H1 (cell line): ENCODE measurements around the gene PTGDR2. TPM values are rescaled to one million over a fixed set of nuclear protein-coding genes. Genes with fewer than 3 reads are reported as not detected.

Experiments
- CTCF ChIA-PET: fragments of 300-600 bp; sonication (Branson Sonifier 250); formaldehyde crosslinking; loops from one replicate; lab custom pipeline; 2021; ENCODE audit not compliant: partially characterized antibody; lab: Charles Lee
- POLR2A ChIA-PET: fragments of 300-600 bp; sonication (Branson Sonifier 250); formaldehyde crosslinking; loops from one replicate; lab custom pipeline; 2021; ENCODE audit warnings: inconsistent platforms; ENCODE audit not compliant: partially characterized antibody; lab: Charles Lee
- DNase-seq, 2 experiments: peaks; one replicate each; pipeline versions ENCODE4 v3.0.0 to v3.0.0-alpha.2; 2010 to 2022; ENCODE audit warnings: low spot score in 2 of 2, low read depth in 1 of 2, mixed read lengths in 1 of 2
- FAIRE-seq: peaks from 2 replicates; lab custom pipeline; 2011; peaks lifted over from hg19 to GRCh38; lab: Jason Lieb, UNC
- H2AFZ ChIP-seq: 2 replicates; pipeline ENCODE4 v1.8.1; 2012; ENCODE audit warnings: low read length, inconsistent platforms
- H2AK5ac ChIP-seq: 2 replicates; pipeline ENCODE4 v1.6.1; 2013; ENCODE audit warnings: low read depth, low read length
- H2BK120ac ChIP-seq: replicated peaks from 2 replicates; pipeline ENCODE3; 2013; ENCODE audit warnings: low read depth, low read length, inconsistent platforms
- H2BK12ac ChIP-seq: 2 replicates; pipeline ENCODE4 v1.6.1; 2013; ENCODE audit warnings: low read depth, low read length
- H2BK15ac ChIP-seq: 2 replicates; pipeline ENCODE4 v1.6.1; 2013; ENCODE audit warnings: low read length
- H2BK20ac ChIP-seq: 2 replicates; pipeline ENCODE4 v1.6.1; 2013; ENCODE audit warnings: low read length
- H2BK5ac ChIP-seq: 2 replicates; pipeline ENCODE4 v1.6.1; 2013; ENCODE audit warnings: low read depth, low read length
- H3K14ac ChIP-seq: 2 replicates; pipeline ENCODE4 v1.6.1; 2013; ENCODE audit warnings: inconsistent platforms; ENCODE audit not compliant: insufficient read length
- H3K18ac ChIP-seq: 2 replicates; pipeline ENCODE4 v1.6.1; 2013; ENCODE audit warnings: low read length; ENCODE audit errors: extremely low read depth
- H3K23ac ChIP-seq: 2 replicates; pipeline ENCODE4 v1.6.1; 2013; ENCODE audit warnings: inconsistent platforms; ENCODE audit not compliant: insufficient read length
- H3K23me2 ChIP-seq: 2 replicates; pipeline ENCODE4 v1.6.1; 2013; ENCODE audit warnings: low read depth, low read length
- H3K27ac ChIP-seq: 2 replicates; pipeline ENCODE4 v1.6.1; 2011; ENCODE audit warnings: low read depth, low read length, inconsistent platforms
- H3K27me3 ChIP-seq, 4 experiments: replicated peaks in 1 of 4; 1 replicate in 1 of 4; 2 replicates in 3 of 4; pipeline versions ENCODE4 v1.6.1 to v1.8.1; 2011 to 2013; ENCODE audit warnings: low read length in 3 of 4, mild to moderate bottlenecking in 3 of 4, inconsistent platforms in 2 of 4, mixed read lengths in 2 of 4, moderate library complexity in 1 of 4; ENCODE audit not compliant: control insufficient read depth in 3 of 4, insufficient read depth in 3 of 4; ENCODE audit errors: extremely low read depth in 1 of 4
- H3K36me3 ChIP-seq, 4 experiments: 2 replicates each; pipeline versions ENCODE4 v1.6.1 to v1.8.1; 2011 to 2013; ENCODE audit warnings: mild to moderate bottlenecking in 4 of 4, low read length in 3 of 4, moderate library complexity in 2 of 4, control low read depth in 1 of 4, inconsistent platforms in 1 of 4; ENCODE audit not compliant: insufficient read depth in 4 of 4, control insufficient read depth in 2 of 4
- H3K4ac ChIP-seq: replicated peaks from 2 replicates; pipeline ENCODE3; 2013; ENCODE audit warnings: low read length, low read depth, mixed read lengths, inconsistent platforms; ENCODE audit not compliant: insufficient read length
- H3K4me1 ChIP-seq, 4 experiments: replicated peaks in 1 of 4; 1 replicate in 1 of 4; 2 replicates in 3 of 4; pipeline versions ENCODE4 v1.6.1 to v1.8.1; 2011 to 2013; ENCODE audit warnings: low read length in 3 of 4, inconsistent platforms in 2 of 4, mixed read lengths in 1 of 4; ENCODE audit not compliant: insufficient read depth in 4 of 4, control insufficient read depth in 3 of 4
- H3K4me2 ChIP-seq, 2 experiments: 2 replicates each; pipeline versions ENCODE4 v1.6.1 to v1.8.1; 2011 to 2013; ENCODE audit warnings: low read depth in 2 of 2, low read length in 2 of 2, control low read depth in 1 of 2, inconsistent platforms in 1 of 2, mild to moderate bottlenecking in 1 of 2; ENCODE audit not compliant: insufficient read depth in 1 of 2
- H3K4me3 ChIP-seq, 4 experiments: fragments of 200-600, 300-600 bp in 1 of 4; sonication (generic), shearing (Covaris generic), sonication (Bioruptor Twin) in 1 of 4; 2 replicates each; pipeline versions ENCODE4 v1.5.1 to v1.8.1; 2011 to 2016; ENCODE audit warnings: low read length in 4 of 4, low read depth in 3 of 4, control low read depth in 2 of 4, inconsistent platforms in 2 of 4, mild to moderate bottlenecking in 2 of 4, mixed read lengths in 1 of 4, moderate library complexity in 1 of 4; ENCODE audit not compliant: insufficient read depth in 2 of 4; ENCODE audit errors: extremely low read depth in 1 of 4
- H3K56ac ChIP-seq: replicated peaks from 2 replicates; pipeline ENCODE3; 2013; ENCODE audit warnings: low read depth, mild to moderate bottlenecking, mixed read lengths, low read length, inconsistent platforms; ENCODE audit not compliant: insufficient read length
- H3K79me1 ChIP-seq: 2 replicates; pipeline ENCODE4 v1.6.1; 2013; ENCODE audit warnings: low read depth, low read length, control low read depth
- H3K79me2 ChIP-seq, 2 experiments: 2 replicates each; pipeline versions ENCODE4 v1.6.1 to v1.8.1; 2012 to 2013; ENCODE audit warnings: low read length in 2 of 2, mild to moderate bottlenecking in 2 of 2, inconsistent platforms in 1 of 2; ENCODE audit not compliant: insufficient read depth in 2 of 2, control insufficient read depth in 1 of 2
- H3K9ac ChIP-seq, 4 experiments: replicated peaks in 1 of 4; 1 replicate in 1 of 4; 2 replicates in 3 of 4; pipeline versions ENCODE4 v1.6.1 to v1.8.1; 2011 to 2013; ENCODE audit warnings: low read depth in 3 of 4, low read length in 3 of 4, control low read depth in 2 of 4, mild to moderate bottlenecking in 2 of 4, moderate library complexity in 2 of 4, inconsistent platforms in 1 of 4; ENCODE audit errors: extremely low read depth in 1 of 4
- H3K9me3 ChIP-seq, 2 experiments: 2 replicates each; pipeline versions ENCODE4 v1.6.1 to v1.8.1; 2012 to 2013; ENCODE audit warnings: mild to moderate bottlenecking in 2 of 2, moderate library complexity in 2 of 2, control low read depth in 1 of 2, inconsistent platforms in 1 of 2, low read depth in 1 of 2, low read length in 1 of 2, mixed read lengths in 1 of 2; ENCODE audit not compliant: insufficient read depth in 2 of 2
- H4K20me1 ChIP-seq, 2 experiments: replicated peaks in 1 of 2; 2 replicates each; pipeline versions ENCODE3 to v1.8.1; 2011 to 2013; ENCODE audit warnings: inconsistent platforms in 2 of 2, low read length in 2 of 2, mild to moderate bottlenecking in 1 of 2; ENCODE audit not compliant: insufficient read depth in 2 of 2, control insufficient read depth in 1 of 2
- H4K5ac ChIP-seq: 2 replicates; pipeline ENCODE4 v1.6.1; 2013; ENCODE audit warnings: low read length, low read depth, mixed read lengths, inconsistent platforms; ENCODE audit not compliant: insufficient read length
- H4K8ac ChIP-seq: 2 replicates; pipeline ENCODE4 v1.8.0; 2013; ENCODE audit warnings: mild to moderate bottlenecking, moderate library complexity, low read length, inconsistent platforms; ENCODE audit not compliant: insufficient read depth; ENCODE audit errors: extremely low read depth
- H4K91ac ChIP-seq: replicated peaks from 2 replicates; pipeline ENCODE3; 2013; ENCODE audit warnings: low read length, mixed read lengths, inconsistent platforms; ENCODE audit not compliant: insufficient read length
- CTBP2 ChIP-seq: IDR thresholded peaks from 2 replicates; pipeline ENCODE4 v1.7.0; 2011; ENCODE audit warnings: borderline replicate concordance, mild to moderate bottlenecking, moderate library complexity, mixed read lengths, low read length; ENCODE audit not compliant: insufficient read depth, insufficient read length
- EGR1 ChIP-seq: IDR thresholded peaks from 2 replicates; pipeline ENCODE4 v1.6.1; 2011; ENCODE audit warnings: low read depth, low read length, borderline replicate concordance
- EZH2 ChIP-seq: fragments of 200-600 bp; sonication (generic); IDR thresholded peaks from 2 replicates; pipeline ENCODE4 v1.7.1; 2012; ENCODE audit warnings: low read depth, mild to moderate bottlenecking, moderate library complexity, low read length, inconsistent platforms; ENCODE audit not compliant: severe bottlenecking
- FOSL1 ChIP-seq: IDR thresholded peaks from 2 replicates; pipeline ENCODE4 v1.6.1; 2011; ENCODE audit warnings: mild to moderate bottlenecking, low read depth, low read length, moderate library complexity; ENCODE audit not compliant: insufficient read depth
- KDM5A ChIP-seq: fragments of 200-600 bp; IDR thresholded peaks from 2 replicates; pipeline ENCODE4 v1.7.1; 2012; ENCODE audit warnings: mild to moderate bottlenecking, low read length, inconsistent platforms, mixed read lengths
- RNF2 ChIP-seq: fragments of 200-900, 300-1000 bp; sonication (generic); IDR thresholded peaks from 2 replicates; pipeline ENCODE4 v1.7.1; 2016; ENCODE audit warnings: borderline replicate concordance, low read depth, mild to moderate bottlenecking, antibody characterized with exemption, low read length; ENCODE audit not compliant: poor library complexity, severe bottlenecking; ENCODE audit errors: missing control alignments
- SIN3A ChIP-seq, 2 experiments: IDR thresholded peaks in 1 of 2; conservative IDR thresholded peaks in 1 of 2; 2 replicates each; pipeline ENCODE4 v1.6.1; 2011 to 2012; ENCODE audit warnings: low read length in 2 of 2, improper control_type of control experiment in 1 of 2, low read depth in 1 of 2, mild to moderate bottlenecking in 1 of 2
- TAF1 ChIP-seq: IDR thresholded peaks from 2 replicates; pipeline ENCODE4 v1.6.1; 2011; ENCODE audit warnings: mild to moderate bottlenecking, low read depth, low read length
- ZNF274 ChIP-seq: IDR thresholded peaks from 2 replicates; pipeline ENCODE4 v1.7.0; 2012; ENCODE audit warnings: low read length, borderline replicate concordance; ENCODE audit errors: extremely low read depth
- WGBS, 2 experiments: shearing (Covaris generic) in 1 of 2; methylation state at CpG; one replicate each; pipeline versions ENCODE4 v1.1.6 to v1.1.7; 2013 to 2015; ENCODE audit warnings: low lambda C conversion rate in 2 of 2, mixed read lengths in 2 of 2, inconsistent platforms in 1 of 2, low coverage in 1 of 2, missing lambda C conversion rate in 1 of 2; ENCODE audit not compliant: insufficient replicate concordance in 2 of 2, insufficient coverage in 1 of 2, insufficient read length in 1 of 2; ENCODE audit errors: extremely low coverage in 1 of 2, missing lambda C conversion rate in 1 of 2; 5-methylcytosine and 5-hydroxymethylcytosine counted together
- polyA plus RNA-seq, 7 experiments: library from polyadenylated mRNA; depleted of rRNA in 3 of 7; stranded (reverse) in 5 of 7; unstranded in 2 of 7; fragments of >200 nt in 5 of 7; fragments of 200-250 nt in 2 of 7; gene quantifications; 1 replicate in 5 of 7; 2 replicates in 1 of 7; 4 replicates in 1 of 7; pipeline versions ENCODE4 v1.2.1 to v1.2.3, GENCODE V29; 2011 to 2013; ENCODE audit warnings: missing spikeins in 2 of 7, mixed read lengths in 2 of 7
- total RNA-seq: library from RNA; stranded (reverse); fragmentation: NEBNext Ultra II Directional; extraction: Animal tissue kit (Norgen Biotek cat#: 25700); gene quantifications from 2 replicates; pipeline ENCODE4 v1.2.1, GENCODE V29; 2021

The PTGDR2 gene
- total and polyA plus RNA-seq, 2 of the 8 experiments (the other 6 are each of a cell fraction or from before 2014, with no cell fraction given), result 0.20 TPM; not detected in 1

DNA sequence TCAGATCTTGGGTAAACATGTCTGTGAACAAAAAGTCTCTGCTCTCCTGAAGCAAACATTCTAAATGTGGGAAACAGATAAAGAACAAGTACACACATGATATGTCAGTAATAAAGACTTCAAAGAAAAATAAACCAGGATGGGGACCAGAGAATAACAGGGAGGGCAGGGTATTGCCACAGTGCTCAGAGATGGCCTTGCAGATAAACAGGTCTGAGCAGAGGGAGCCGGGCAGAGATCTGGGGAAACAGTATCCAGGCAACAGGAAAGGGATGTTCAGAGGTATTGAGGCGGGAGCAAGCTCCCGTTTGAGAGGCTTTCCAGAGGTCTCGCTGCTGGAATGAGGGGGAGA lies 10.9 kb downstream of the PTGDR2 start:
- Histone ChIP-seq H3K4me1 (peaks cover 0 to 21% (median 7%) of the 10 kb centered on the region in 4 experiments; a peak in 6 of 7 replicates), H2BK12ac (no peak overlapping the region), H2BK5ac (no peak overlapping the region), H3K4me2 (peak overlapping the region in 1 of 2 experiments; percentile 99; a peak in 2 of 4 replicates), H2BK15ac (no peak overlapping the region), H3K27me3 (no peaks in the 10 kb centered on the region), H3K36me3 (peaks cover 7 to 19% (median 9%) of the 10 kb centered on the region in 4 experiments), H3K23me2 (peaks cover 11% of the 10 kb centered on the region; the same call in 1 of the 2 replicates), H3K18ac (no peak overlapping the region), H3K9me3 (no peaks in the 10 kb centered on the region)
- no peak for FAIRE-seq
- 92% methylated on average over 4 of the region's 4 CpGs; no CpG with 5 or more reads in 1 of the 2 experiments for WGBS, 2 experiments
- no peak for TF ChIP-seq TAF1
- no peak for TF ChIP-seq EZH2
- TF ChIP-seq ZNF274, result no peak
- TF ChIP-seq RNF2, result no peak
- no peak for TF ChIP-seq EGR1
- TF ChIP-seq FOSL1, result no peak
- no peak for TF ChIP-seq SIN3A (conservative IDR thresholded peaks at IDR 0.05 in 1 of 2, IDR thresholded peaks at IDR 0.05 in 1 of 2; ENCODE audit: low read depth in 1 of 2, low read length in 2 of 2)
- no peak for TF ChIP-seq CTBP2
- no peak for TF ChIP-seq KDM5A
- TF ChIP-seq, all 59 proteins: peak for 0
- Histone ChIP-seq H2BK120ac (no peak overlapping the region), H4K20me1 (peaks cover 2 to 11% of the 10 kb centered on the region in 2 experiments), H3K4me3 (peak overlapping the region in 1 of 4 experiments; percentile 79; a peak in 2 of 8 replicates), H2BK20ac (no peak overlapping the region), H3K56ac (no peak overlapping the region), H3K23ac (no peak overlapping the region), H3K79me1 (peaks cover 6% of the 10 kb centered on the region), H2AK5ac (no peak overlapping the region), H4K8ac (no peak overlapping the region), H3K4ac (no peak overlapping the region), H3K27ac (no peak overlapping the region), H4K91ac (no peak overlapping the region), H3K14ac (no peak overlapping the region), H4K5ac (no peak overlapping the region), H2AFZ (no peak overlapping the region), H3K9ac (no peak overlapping the region), H3K79me2 (peaks cover 19 to 41% of the 10 kb centered on the region in 2 experiments)
- ChIA-PET POLR2A (interaction anchor here (1.1 kb wide), 1 partner anchor 54 kb away, joined by 3 read pairs; no protein-coding TSS in a partner anchor), CTCF (interaction anchor here (0.8 to 9.1 kb wide), 5 partner anchors 9 to 70 kb away, joined by 3 to 78 read pairs (median 4); no protein-coding TSS in a partner anchor)
- no peak for DNase-seq
